Measurements from ENCODE around the gene OXA1L.

OXA1L gene

GRCh38 chr14:22821193-22822015 is 54.9 kb downstream of the OXA1L start:
- TF ChIP-seq, protein P1, sequence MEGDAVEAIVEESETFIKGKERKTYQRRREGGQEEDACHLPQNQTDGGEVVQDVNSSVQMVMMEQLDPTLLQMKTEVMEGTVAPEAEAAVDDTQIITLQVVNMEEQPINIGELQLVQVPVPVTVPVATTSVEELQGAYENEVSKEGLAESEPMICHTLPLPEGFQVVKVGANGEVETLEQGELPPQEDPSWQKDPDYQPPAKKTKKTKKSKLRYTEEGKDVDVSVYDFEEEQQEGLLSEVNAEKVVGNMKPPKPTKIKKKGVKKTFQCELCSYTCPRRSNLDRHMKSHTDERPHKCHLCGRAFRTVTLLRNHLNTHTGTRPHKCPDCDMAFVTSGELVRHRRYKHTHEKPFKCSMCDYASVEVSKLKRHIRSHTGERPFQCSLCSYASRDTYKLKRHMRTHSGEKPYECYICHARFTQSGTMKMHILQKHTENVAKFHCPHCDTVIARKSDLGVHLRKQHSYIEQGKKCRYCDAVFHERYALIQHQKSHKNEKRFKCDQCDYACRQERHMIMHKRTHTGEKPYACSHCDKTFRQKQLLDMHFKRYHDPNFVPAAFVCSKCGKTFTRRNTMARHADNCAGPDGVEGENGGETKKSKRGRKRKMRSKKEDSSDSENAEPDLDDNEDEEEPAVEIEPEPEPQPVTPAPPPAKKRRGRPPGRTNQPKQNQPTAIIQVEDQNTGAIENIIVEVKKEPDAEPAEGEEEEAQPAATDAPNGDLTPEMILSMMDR (IDR thresholded peaks at IDR 0.05) = no peak

DNA sequence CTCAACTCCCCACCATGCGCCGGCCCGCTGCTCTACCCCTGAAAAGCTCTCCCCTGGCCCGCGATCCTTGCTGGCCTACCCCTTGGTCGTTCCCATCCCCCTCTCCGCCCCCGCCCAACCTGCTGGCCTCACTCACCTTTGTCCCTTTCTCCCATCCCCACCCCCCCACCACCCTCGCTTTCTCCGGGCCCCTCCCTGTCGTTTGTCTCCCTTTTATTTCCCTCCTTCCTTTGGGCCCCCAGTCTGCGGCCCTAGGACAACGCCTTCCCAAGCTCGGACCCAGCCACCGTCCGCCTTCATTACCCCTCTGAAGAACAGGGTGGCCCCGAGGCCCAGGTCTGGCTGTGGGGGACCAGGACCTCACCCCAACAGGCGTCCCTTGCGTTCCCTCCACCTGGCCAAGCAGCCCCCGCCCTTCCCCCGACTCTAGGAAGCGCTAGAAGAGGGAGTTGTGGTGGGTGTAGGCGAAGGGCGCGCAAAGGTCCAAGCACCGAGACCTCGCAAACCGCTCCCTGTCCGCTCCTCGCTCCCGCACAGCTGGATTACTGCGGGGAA is 55.6 kb downstream of the OXA1L start:
- TF ChIP-seq, protein P1 (IDR thresholded peaks at IDR 0.05) = no peak

All from LNCAP (cell line).